ENCODE results near the gene PLLP.

The PLLP gene

GRCh38 chr16:57240851-57241250, 43.6 kb downstream of the PLLP start:
- TF ChIP-seq EP300 (IDR thresholded peaks at IDR 0.05; ENCODE audit: borderline replicate concordance) (no peak), CREB1 (IDR thresholded peaks at IDR 0.05; ENCODE audit: low read depth) (no peak), ZBTB7A (IDR thresholded peaks at IDR 0.05; ENCODE audit: low read depth) (no peak)

GRCh38 chr16:57239107-57239506, 45.4 kb downstream of the PLLP start:
- TF ChIP-seq ZBTB7A (IDR thresholded peaks at IDR 0.05; ENCODE audit: low read depth), result no peak
- no peak for TF ChIP-seq MAX (IDR thresholded peaks at IDR 0.05)
- no peak for TF ChIP-seq TEAD4 (IDR thresholded peaks at IDR 0.05)
- TF ChIP-seq NFIC (IDR thresholded peaks at IDR 0.05), result no peak
- no peak for TF ChIP-seq YY1 (IDR thresholded peaks at IDR 0.05; ENCODE audit: low read depth)
- no peak for TF ChIP-seq CREB1 (IDR thresholded peaks at IDR 0.05; ENCODE audit: low read depth)
- TF ChIP-seq USF1 (IDR thresholded peaks at IDR 0.05), result no peak
- no peak for TF ChIP-seq FOXM1 (IDR thresholded peaks at IDR 0.05; ENCODE audit: borderline replicate concordance, low read depth)
- TF ChIP-seq EP300 (IDR thresholded peaks at IDR 0.05; ENCODE audit: borderline replicate concordance), result no peak

- TF ChIP-seq TCF12 (IDR thresholded peaks at IDR 0.05; ENCODE audit: low read depth) (no peak), TAF1 (IDR thresholded peaks at IDR 0.05; ENCODE audit: low read depth) (no peak), TEAD4 (IDR thresholded peaks at IDR 0.05) (no peak), YY1 (IDR thresholded peaks at IDR 0.05; ENCODE audit: low read depth) (no peak), CEBPB (IDR thresholded peaks at IDR 0.05) (no peak), NFIC (IDR thresholded peaks at IDR 0.05) (no peak), FOXM1 (IDR thresholded peaks at IDR 0.05; ENCODE audit: borderline replicate concordance, low read depth) (no peak), RAD21 (IDR thresholded peaks at IDR 0.05; ENCODE audit: low read depth) (no peak)
Observed at GRCh38 chr16:57238682-57239081, 45.8 kb downstream of the PLLP start.

GRCh38 chr16:57236022-57236350, 48.5 kb downstream of the PLLP start:
- TF ChIP-seq EP300 (IDR thresholded peaks at IDR 0.05; ENCODE audit: borderline replicate concordance) (no peak), TCF12 (IDR thresholded peaks at IDR 0.05; ENCODE audit: low read depth) (no peak), FOXM1 (IDR thresholded peaks at IDR 0.05; ENCODE audit: borderline replicate concordance, low read depth) (no peak), CREB1 (IDR thresholded peaks at IDR 0.05; ENCODE audit: low read depth) (no peak), RAD21 (IDR thresholded peaks at IDR 0.05; ENCODE audit: low read depth) (no peak), USF1 (IDR thresholded peaks at IDR 0.05) (no peak), REST (IDR thresholded peaks at IDR 0.05; ENCODE audit: low read depth) (no peak), YY1 (IDR thresholded peaks at IDR 0.05; ENCODE audit: low read depth) (no peak), EGR1 (IDR thresholded peaks at IDR 0.05) (no peak), TAF1 (IDR thresholded peaks at IDR 0.05; ENCODE audit: low read depth) (no peak), MAX (IDR thresholded peaks at IDR 0.05) (no peak), TEAD4 (IDR thresholded peaks at IDR 0.05) (no peak), ZBTB7A (IDR thresholded peaks at IDR 0.05; ENCODE audit: low read depth) (no peak), CEBPB (IDR thresholded peaks at IDR 0.05) (no peak), NFIC (IDR thresholded peaks at IDR 0.05) (no peak)

GRCh38 chr16:57235128-57236021, 49.1 kb downstream of the PLLP start:
- TF ChIP-seq MAX (IDR thresholded peaks at IDR 0.05), result no peak
- TF ChIP-seq NFIC (IDR thresholded peaks at IDR 0.05), result no peak
- no peak for TF ChIP-seq USF1 (IDR thresholded peaks at IDR 0.05)
- TF ChIP-seq TEAD4 (IDR thresholded peaks at IDR 0.05), result no peak
- TF ChIP-seq REST (IDR thresholded peaks at IDR 0.05; ENCODE audit: low read depth), result no peak
- TF ChIP-seq ZBTB7A (IDR thresholded peaks at IDR 0.05; ENCODE audit: low read depth), result no peak
- no peak for TF ChIP-seq YY1 (IDR thresholded peaks at IDR 0.05; ENCODE audit: low read depth)
- no peak for TF ChIP-seq RAD21 (IDR thresholded peaks at IDR 0.05; ENCODE audit: low read depth)
- no peak for TF ChIP-seq EGR1 (IDR thresholded peaks at IDR 0.05)
- no peak for TF ChIP-seq EP300 (IDR thresholded peaks at IDR 0.05; ENCODE audit: borderline replicate concordance)
- no peak for TF ChIP-seq FOXM1 (IDR thresholded peaks at IDR 0.05; ENCODE audit: borderline replicate concordance, low read depth)
- TF ChIP-seq CREB1 (IDR thresholded peaks at IDR 0.05; ENCODE audit: low read depth), result no peak
- TF ChIP-seq TAF1 (IDR thresholded peaks at IDR 0.05; ENCODE audit: low read depth), result no peak

Data from Ishikawa (cell line).